SH-SY5Y (cell line): Measurements from ENCODE around the gene HSD11B1L.

ENCODE experiments used
- GATA2 ChIP-seq: IDR thresholded peaks from 2 replicates; pipeline ENCODE4 v1.6.1; 2011; ENCODE audit warnings: mild to moderate bottlenecking, low read depth, low read length
- GATA3 ChIP-seq: IDR thresholded peaks from 2 replicates; pipeline ENCODE4 v1.6.1; 2011; ENCODE audit warnings: low read depth, mild to moderate bottlenecking, low read length, moderate library complexity

DNA sequence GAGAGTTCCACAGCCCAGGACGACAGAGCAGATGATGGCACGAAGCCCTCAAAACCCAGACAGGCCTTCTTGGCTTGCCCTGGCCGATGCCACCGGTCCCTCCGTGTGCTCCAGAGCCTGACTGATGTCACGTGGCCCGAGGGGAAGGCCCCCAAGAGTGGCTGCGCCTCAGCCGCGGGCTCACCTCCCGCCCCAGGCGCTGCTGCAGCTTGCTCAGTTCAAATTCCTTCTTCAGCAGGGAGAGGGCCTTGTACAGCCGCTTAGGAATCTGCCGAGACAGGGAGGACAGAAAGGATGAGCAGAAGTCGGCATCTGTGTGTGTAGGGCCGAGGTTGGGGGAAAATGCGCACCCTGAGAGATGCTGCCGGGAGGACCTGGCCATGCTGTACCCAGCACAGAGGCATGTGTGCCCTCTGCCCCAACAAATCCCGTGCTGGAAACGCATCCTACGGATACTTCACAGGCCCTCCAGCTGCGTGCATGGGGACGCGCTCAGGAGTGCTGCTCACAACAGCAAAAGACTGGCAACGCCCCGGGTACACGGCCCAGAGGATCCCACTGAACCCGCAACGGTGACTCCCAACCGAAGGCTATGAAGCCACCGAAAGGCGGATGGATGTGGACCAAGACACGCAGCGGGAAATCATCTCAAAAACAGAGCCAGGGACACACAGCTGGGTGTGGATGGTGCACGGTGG is 26.2 kb downstream of the HSD11B1L start:
- TF ChIP-seq GATA3 (no peak), GATA2 (no peak)
